CD4-positive, alpha-beta T cell treated with Interleukin-1 beta for 1 hour (primary cell): ENCODE results near the gene DSTN.

Source experiments
- DNase-seq, 2 donors: peaks; one replicate each; pipeline ENCODE4 v3.0.0-alpha.2; 2020 to 2022

Gene DSTN

DNA sequence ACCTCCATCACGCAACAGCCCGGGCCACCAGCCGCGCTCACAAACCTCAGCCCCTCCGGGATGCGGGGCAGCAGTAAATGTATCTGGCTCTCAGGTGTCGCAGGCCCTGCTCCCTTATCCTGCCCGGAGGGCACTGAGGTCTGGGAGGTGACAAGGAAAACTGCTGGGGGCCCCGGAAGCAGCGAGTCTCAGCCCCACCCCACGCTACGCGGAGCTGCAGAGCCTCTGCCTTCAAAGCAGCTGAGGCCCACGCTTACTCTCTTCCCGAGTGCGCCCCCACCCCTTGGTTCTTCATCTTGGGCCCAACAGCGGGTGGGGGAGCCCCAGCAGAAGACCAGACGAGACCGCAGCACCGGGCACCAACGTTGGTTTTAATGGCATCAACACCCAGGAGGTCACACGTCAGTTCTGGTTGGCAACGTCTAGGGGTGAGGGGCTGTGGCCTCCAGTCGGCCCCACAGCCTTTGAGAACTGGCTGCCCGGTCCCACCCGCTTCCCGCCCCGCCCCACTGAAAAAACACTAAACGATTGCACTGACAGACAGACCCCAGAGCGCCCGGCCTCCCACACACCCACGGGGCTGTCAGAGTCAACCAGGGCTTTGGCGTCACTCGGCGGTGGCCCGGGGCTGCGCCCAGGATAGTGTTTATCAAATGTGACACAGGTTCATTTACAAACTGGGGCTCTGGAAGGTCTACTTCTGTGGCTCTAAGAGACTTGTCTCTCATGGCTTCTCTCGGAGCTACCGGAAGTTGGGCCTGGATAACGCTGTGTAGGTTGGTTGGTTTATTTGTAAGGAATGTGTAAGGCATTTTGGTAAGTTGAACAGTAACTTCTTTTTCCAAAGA lies 43.7 kb downstream of the DSTN start:
- peak in 1 of 2 donors; percentile 27 for DNase-seq

- DNase-seq, result no peak
These were observed 44.4 kb downstream of the DSTN start for GRCh38 chr20:17614176-17614811.

GRCh38 chr20:17614812-17615644 lies 45.2 kb downstream of the DSTN start:
- DNase-seq, result no peak

- DNase-seq, result no peak
These were observed 46.0 kb downstream of the DSTN start for GRCh38 chr20:17615645-17616479.

DNA sequence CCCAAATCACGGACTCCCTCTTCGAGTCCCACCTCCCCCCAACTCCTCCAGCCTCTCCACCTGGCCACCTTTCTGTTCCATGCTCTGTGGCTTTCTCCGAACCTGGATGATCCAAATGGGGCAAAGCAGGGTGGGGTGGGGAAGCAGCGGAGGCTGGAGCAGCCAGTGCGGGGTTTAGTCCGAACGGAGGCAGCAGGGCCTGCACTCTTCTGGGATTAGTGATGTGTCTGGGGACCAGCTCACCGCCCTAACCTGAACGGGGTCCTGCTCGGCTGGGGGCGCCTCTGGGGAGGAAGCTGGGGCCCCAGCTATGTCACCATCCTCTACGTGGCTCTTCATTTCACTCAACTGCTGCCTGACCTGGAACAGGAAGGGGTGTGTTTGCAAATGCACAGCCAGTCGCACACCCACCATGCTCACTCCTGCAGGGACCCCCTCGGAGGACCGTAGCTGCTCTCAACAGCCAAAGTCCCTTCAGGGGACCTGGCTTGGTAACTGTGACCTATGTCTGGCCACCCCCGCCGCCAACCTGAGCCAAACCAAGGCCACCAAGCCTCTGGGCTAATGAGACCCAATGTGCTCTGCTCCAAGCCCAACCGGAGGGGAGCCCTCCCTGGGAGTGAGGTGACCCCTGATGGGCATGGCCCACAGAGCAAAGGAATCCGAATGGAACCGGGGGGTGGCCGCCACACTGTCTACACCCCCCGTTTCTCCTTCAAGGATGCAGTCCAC lies 46.8 kb downstream of the DSTN start:
- no peak for DNase-seq

- peak; percentile 44 to 50 for DNase-seq
These were observed 47.5 kb downstream of the DSTN start for GRCh38 chr20:17617212-17617867.

DNA sequence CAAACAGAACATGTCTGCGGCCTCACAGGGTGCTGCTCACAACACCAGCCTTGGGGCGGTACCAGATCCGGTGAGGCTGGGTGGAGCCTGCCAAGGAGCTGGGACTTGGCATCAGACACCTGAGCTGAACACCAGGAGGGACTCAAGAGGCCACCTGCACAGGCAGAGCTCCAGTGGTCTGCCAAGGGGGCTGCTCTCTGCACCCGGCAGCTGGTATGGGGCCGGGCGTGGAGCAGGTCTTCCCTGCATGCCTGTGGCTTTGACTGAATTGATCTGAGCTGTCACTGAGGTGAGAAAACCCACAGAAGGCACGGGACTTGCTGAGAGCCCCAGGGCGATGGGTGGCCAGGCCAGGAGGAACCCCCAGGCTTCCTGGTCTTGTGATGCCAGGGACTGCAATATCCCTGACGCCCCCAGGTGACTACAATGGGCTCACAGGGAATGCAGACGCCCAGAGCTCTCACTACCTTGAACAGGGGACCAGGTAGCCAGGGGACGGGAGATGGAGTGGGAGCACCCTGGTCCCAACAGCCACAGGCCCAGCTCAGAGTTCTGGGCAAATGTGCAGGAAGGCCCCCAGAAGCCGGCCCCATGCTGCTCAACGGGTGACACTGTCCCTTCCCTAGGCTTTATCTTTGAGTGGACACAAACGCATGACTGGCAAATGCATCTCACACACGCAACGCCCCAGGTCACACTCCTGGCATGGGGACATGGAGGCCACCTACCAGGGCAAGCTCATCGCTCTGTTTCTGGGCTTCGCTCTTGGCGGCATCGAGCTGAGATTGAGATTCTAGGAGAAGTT lies 48.2 kb downstream of the DSTN start:
- no peak for DNase-seq

GRCh38 chr20:17618673-17619013 lies 48.8 kb downstream of the DSTN start:
- DNase-seq, result no peak

DNA sequence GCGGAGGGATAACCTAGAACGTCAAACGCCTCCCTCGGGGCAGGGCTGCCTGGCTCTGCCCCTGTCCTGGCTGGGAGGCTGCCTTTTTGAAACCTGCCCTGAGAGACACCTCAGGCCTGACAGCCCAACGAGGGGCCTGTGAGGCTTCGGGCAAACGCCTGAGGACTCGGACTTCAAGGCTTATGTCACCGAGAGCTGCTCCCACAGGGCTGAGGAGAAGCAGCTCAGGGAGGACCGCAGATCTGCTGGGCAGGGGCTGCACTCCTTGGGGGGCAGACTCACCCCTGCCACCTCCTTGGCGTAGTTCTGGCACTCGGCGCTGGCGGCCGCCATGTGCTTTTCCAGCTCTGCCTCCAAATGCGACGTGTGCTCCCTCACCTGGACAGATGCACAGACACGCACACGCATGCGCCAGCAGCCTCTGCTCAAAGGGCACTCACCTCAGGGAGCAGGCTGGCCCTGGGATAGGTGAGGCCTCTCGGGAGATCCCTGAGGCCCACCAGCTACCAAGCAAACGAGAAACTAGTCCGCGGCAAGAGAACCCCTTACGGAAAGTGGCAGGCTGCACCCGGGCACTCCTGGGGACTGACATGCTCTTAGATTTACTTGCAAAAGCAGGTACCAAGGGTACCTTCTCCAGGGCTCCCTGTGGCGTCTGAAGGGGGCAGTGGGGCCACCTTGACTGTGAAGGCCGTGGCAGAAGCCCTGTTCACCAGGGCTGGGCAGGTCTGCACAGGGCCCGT lies 49.6 kb downstream of the DSTN start:
- no peak for DNase-seq

GRCh38 chr20:17620371-17621228 lies 50.7 kb downstream of the DSTN start:
- DNase-seq, result no peak

- DNase-seq, result no peak
These were observed 51.5 kb downstream of the DSTN start for GRCh38 chr20:17621229-17621968.

- DNase-seq, result no peak
These were observed 52.4 kb downstream of the DSTN start for GRCh38 chr20:17622086-17622850.

- no peak for DNase-seq
These were observed 53.1 kb downstream of the DSTN start for GRCh38 chr20:17622851-17623508.

DNA sequence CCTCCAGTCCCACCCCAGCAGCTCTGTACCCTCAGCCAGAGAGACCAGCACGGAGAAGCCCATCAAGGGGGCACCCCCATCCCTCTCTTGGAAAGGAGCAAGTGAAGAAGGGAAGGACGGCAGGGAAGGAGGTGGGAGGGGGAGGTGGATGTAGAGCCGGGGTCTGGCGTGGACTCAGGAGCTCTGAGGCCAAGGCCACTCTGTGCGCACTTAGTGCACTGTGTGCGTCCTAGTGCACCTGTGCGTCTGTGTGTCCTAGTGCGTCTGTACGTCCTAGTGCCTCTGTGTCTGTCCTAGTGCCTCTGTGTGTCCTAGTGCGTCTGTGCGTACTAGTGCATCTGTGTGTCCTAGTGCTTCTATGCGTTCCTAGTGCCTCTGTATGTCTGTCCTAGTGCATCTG lies 54.2 kb downstream of the DSTN start:
- DNase-seq, result no peak

GRCh38 chr20:17624551-17625245 lies 54.8 kb downstream of the DSTN start:
- DNase-seq, result no peak
